ENCODE measurements around the gene FAM149A.

DNA sequence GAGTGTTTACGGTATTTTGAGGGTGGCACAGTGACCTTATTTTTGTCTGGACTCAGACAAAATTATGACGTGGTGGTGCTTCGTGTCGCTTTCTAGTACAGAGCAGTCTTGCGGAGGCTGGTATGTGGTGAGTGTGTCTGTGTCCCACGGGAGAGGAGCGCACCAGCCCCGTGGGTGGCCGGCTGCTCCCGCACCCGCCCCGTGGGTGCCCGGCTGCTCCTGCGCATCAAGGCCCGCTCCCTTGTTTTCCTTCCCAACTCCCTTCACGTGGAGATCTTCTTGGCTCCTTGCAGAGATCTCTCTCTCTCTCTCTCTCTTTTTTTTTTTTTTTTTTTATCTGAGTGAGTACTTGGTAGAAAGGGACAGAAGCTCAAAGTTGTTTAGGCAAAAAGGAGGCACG is 12.2 kb upstream of the FAM149A start:
- TF ChIP-seq POLR2A (IDR thresholded peaks at IDR 0.05; ENCODE audit: low read length): no peak
- TF ChIP-seq CHD4 (IDR thresholded peaks at IDR 0.05; ENCODE audit: borderline replicate concordance): no peak
- TF ChIP-seq, protein P1, sequence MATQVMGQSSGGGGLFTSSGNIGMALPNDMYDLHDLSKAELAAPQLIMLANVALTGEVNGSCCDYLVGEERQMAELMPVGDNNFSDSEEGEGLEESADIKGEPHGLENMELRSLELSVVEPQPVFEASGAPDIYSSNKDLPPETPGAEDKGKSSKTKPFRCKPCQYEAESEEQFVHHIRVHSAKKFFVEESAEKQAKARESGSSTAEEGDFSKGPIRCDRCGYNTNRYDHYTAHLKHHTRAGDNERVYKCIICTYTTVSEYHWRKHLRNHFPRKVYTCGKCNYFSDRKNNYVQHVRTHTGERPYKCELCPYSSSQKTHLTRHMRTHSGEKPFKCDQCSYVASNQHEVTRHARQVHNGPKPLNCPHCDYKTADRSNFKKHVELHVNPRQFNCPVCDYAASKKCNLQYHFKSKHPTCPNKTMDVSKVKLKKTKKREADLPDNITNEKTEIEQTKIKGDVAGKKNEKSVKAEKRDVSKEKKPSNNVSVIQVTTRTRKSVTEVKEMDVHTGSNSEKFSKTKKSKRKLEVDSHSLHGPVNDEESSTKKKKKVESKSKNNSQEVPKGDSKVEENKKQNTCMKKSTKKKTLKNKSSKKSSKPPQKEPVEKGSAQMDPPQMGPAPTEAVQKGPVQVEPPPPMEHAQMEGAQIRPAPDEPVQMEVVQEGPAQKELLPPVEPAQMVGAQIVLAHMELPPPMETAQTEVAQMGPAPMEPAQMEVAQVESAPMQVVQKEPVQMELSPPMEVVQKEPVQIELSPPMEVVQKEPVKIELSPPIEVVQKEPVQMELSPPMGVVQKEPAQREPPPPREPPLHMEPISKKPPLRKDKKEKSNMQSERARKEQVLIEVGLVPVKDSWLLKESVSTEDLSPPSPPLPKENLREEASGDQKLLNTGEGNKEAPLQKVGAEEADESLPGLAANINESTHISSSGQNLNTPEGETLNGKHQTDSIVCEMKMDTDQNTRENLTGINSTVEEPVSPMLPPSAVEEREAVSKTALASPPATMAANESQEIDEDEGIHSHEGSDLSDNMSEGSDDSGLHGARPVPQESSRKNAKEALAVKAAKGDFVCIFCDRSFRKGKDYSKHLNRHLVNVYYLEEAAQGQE (IDR thresholded peaks at IDR 0.05): no peak
- no peak for TF ChIP-seq RAD21 (conservative IDR thresholded peaks at IDR 0.05 in 1 of 2, IDR thresholded peaks at IDR 0.05 in 1 of 2)
- TF ChIP-seq, protein P2, sequence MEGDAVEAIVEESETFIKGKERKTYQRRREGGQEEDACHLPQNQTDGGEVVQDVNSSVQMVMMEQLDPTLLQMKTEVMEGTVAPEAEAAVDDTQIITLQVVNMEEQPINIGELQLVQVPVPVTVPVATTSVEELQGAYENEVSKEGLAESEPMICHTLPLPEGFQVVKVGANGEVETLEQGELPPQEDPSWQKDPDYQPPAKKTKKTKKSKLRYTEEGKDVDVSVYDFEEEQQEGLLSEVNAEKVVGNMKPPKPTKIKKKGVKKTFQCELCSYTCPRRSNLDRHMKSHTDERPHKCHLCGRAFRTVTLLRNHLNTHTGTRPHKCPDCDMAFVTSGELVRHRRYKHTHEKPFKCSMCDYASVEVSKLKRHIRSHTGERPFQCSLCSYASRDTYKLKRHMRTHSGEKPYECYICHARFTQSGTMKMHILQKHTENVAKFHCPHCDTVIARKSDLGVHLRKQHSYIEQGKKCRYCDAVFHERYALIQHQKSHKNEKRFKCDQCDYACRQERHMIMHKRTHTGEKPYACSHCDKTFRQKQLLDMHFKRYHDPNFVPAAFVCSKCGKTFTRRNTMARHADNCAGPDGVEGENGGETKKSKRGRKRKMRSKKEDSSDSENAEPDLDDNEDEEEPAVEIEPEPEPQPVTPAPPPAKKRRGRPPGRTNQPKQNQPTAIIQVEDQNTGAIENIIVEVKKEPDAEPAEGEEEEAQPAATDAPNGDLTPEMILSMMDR (IDR thresholded peaks at IDR 0.05): no peak
- TF ChIP-seq EP300 (IDR thresholded peaks at IDR 0.05): no peak
- TF ChIP-seq, protein P3, sequence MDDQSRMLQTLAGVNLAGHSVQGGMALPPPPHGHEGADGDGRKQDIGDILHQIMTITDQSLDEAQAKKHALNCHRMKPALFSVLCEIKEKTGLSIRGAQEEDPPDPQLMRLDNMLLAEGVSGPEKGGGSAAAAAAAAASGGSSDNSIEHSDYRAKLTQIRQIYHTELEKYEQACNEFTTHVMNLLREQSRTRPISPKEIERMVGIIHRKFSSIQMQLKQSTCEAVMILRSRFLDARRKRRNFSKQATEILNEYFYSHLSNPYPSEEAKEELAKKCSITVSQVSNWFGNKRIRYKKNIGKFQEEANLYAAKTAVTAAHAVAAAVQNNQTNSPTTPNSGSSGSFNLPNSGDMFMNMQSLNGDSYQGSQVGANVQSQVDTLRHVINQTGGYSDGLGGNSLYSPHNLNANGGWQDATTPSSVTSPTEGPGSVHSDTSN (IDR thresholded peaks at IDR 0.05): no peak
- no peak for TF ChIP-seq ESRRA (IDR thresholded peaks at IDR 0.05; ENCODE audit: borderline replicate concordance, low read length)

Measured in A549 (cell line).